Esophagus squamous epithelium (tissue), 5 donors: ENCODE measurements around the gene MGMT. TPM values are rescaled to one million over a fixed set of nuclear protein-coding genes. Genes with fewer than 3 reads are reported as not detected.

Experiments
- DNase-seq: peaks from one replicate; lab custom pipeline; 2025; lab: John Stamatoyannopoulos, UW
- H3K27ac ChIP-seq, 4 donors: fragments of 200-600 bp; sonication (generic); one replicate each; pipeline ENCODE4 v1.5.1; 2016 to 2019; ENCODE audit warnings: mild to moderate bottlenecking in 1 of 4
- H3K27me3 ChIP-seq, 4 donors: fragments of 200-600 bp; sonication (generic); 1 replicate in 3 of 4; 2 replicates in 1 of 4; pipeline versions ENCODE4 v1.5.1 to v1.6.0; 2017 to 2021; ENCODE audit warnings: antibody characterized with exemption in 1 of 4
- H3K36me3 ChIP-seq, 3 donors: fragments of 200-600 bp; sonication (generic); one replicate each; pipeline ENCODE4 v1.5.1; 2016 to 2019
- H3K4me1 ChIP-seq, 3 donors: fragments of 200-600 bp; sonication (generic); one replicate each; pipeline ENCODE4 v1.5.1; 2017 to 2019
- H3K4me3 ChIP-seq, 4 donors: fragments of 200-600 bp; sonication (generic); 1 replicate in 3 of 4; 2 replicates in 1 of 4; pipeline ENCODE4 v1.5.1; 2016 to 2019; ENCODE audit warnings: mild to moderate bottlenecking in 2 of 4, moderate library complexity in 1 of 4
- H3K9me3 ChIP-seq, 3 donors: fragments of 200-600 bp; sonication (generic); one replicate each; pipeline ENCODE4 v1.5.1; 2016 to 2019
- POLR2A ChIP-seq, 4 donors: fragments of 450-650 bp; IDR thresholded peaks; one replicate each; pipeline ENCODE4 v1.6.1; 2017; ENCODE audit warnings: antibody characterized with exemption in 4 of 4, mild to moderate bottlenecking in 4 of 4, moderate library complexity in 3 of 4
- WGBS, 2 donors: methylation state at CpG; one replicate each; pipeline ENCODE4 v1.1.5; 2018; 5-methylcytosine and 5-hydroxymethylcytosine counted together
- intact Hi-C: fragments of 100-400 bp; cut with DNase I; formaldehyde crosslinking; loops from one replicate; pipeline ENCODE4 v1.15.0; 2022
- total RNA-seq, 4 donors: library from RNA; depleted of rRNA; stranded (reverse); fragments of >200 nt; gene quantifications; one replicate each; pipeline ENCODE4 v1.1.0, GENCODE V29; 2016
- TF ChIP-seq, protein P1 (sequence below), 6 experiments: fragments of 450-650 bp in 4 of 6; fragments of 200-600 bp in 2 of 6; sonication (generic) in 2 of 6; IDR thresholded peaks; one replicate each; pipeline ENCODE4 v1.5.1; 2016 to 2019; ENCODE audit warnings: antibody characterized with exemption in 6 of 6, mild to moderate bottlenecking in 4 of 6, moderate library complexity in 4 of 6
- donor health status: DM: yes; HTN: yes; CAD: no.

Gene MGMT
- total RNA-seq, 4 donors from 2014 or later: 15.6 to 28.8 (median 18.4) TPM

DNA sequence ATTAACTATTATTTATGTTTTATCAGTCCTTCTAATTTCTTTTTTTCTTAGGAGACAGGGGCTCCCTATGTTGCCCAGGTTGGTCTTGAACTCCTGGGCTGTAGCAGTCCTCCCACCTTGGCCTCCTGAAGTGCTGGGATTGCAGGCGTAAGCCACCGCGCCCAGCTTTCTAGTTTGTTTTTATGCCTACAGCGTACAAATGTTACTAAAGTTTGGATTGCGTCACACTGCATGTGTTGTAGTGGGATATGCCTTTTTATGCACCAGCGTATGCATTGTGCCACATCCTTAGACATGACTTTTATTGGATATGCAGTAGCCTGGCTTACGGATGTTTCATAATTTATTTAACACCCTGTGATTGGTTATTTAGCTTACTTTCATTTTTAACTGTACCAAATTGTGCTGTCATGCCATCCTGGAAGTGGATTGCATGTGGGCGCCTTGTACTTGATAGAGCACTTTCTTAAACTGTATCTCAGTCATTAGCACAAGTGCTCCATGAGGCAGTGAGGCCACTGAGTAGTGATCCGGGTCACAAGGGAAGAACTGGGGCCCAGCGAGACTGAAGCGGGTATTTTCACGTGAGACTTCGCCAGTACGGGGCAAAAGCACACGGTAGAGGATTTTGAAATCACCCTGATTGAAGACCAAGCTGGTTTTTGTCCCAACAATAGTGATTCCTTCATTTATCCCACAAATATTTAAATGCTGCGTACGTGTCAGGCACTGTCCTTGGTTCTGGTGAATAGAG is 165.0 kb downstream of the MGMT start:
- WGBS, 2 donors: 80 to 88% methylated on average over 9 to 16 of the region's 17 CpGs
- DNase-seq: no peak
- no peaks in the 10 kb centered on the region for H3K36me3 ChIP-seq
- H3K9me3 ChIP-seq: peaks cover 0 to 15% (median 5%) of the 10 kb centered on the region in 3 donors
- no peak overlapping the region for H3K4me3 ChIP-seq
- no peaks in the 10 kb centered on the region for H3K27me3 ChIP-seq
- TF ChIP-seq, protein P1, sequence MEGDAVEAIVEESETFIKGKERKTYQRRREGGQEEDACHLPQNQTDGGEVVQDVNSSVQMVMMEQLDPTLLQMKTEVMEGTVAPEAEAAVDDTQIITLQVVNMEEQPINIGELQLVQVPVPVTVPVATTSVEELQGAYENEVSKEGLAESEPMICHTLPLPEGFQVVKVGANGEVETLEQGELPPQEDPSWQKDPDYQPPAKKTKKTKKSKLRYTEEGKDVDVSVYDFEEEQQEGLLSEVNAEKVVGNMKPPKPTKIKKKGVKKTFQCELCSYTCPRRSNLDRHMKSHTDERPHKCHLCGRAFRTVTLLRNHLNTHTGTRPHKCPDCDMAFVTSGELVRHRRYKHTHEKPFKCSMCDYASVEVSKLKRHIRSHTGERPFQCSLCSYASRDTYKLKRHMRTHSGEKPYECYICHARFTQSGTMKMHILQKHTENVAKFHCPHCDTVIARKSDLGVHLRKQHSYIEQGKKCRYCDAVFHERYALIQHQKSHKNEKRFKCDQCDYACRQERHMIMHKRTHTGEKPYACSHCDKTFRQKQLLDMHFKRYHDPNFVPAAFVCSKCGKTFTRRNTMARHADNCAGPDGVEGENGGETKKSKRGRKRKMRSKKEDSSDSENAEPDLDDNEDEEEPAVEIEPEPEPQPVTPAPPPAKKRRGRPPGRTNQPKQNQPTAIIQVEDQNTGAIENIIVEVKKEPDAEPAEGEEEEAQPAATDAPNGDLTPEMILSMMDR (IDR thresholded peaks at IDR 0.05): no peak
- no peak for TF ChIP-seq POLR2A (IDR thresholded peaks at IDR 0.05)
- H3K4me1 ChIP-seq: peaks cover 0 to 6% (median 0%) of the 10 kb centered on the region in 3 donors
- no peak overlapping the region for H3K27ac ChIP-seq
- intact Hi-C loops: no loop called here

DNA sequence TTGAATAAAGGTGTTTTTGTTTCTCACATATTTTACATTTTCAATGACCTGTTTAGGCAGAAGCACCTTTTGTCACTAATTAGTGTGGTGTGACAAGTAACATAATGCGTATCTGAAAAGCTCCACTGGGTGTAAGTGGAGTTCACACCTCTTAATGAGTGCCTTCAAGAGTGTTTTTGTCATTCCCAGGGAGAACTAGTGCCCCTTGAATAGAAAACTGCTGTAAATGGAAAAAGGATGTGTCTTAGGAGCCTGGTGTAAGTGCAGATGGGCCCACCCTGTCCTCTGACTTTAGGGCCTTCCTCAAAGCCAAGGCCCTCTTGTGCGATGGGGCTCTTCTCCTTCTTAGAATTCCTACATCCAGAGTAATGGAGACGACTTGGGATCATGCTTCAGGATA is 170.0 kb downstream of the MGMT start:
- Histone ChIP-seq H3K27me3 (no peaks in the 10 kb centered on the region), H3K4me3 (no peak overlapping the region), H3K4me1 (no peaks in the 10 kb centered on the region), H3K27ac (no peak overlapping the region), H3K36me3 (no peaks in the 10 kb centered on the region), H3K9me3 (peaks cover 0 to 15% (median 0%) of the 10 kb centered on the region in 3 donors)
- TF ChIP-seq, protein P1 (IDR thresholded peaks at IDR 0.05): no peak
- TF ChIP-seq POLR2A (IDR thresholded peaks at IDR 0.05): no peak
- 89 to 90% methylated on average over 3 of the region's 3 CpGs for WGBS, 2 donors
- no peak for DNase-seq
- intact Hi-C loops: no loop called here

- Histone ChIP-seq H3K27ac (no peak overlapping the region), H3K4me3 (no peak overlapping the region), H3K9me3 (peaks cover 0 to 15% (median 0%) of the 10 kb centered on the region in 3 donors), H3K27me3 (no peaks in the 10 kb centered on the region), H3K36me3 (no peaks in the 10 kb centered on the region), H3K4me1 (no peaks in the 10 kb centered on the region)
- DNase-seq: no peak
- intact Hi-C loops: no loop called here
- 87 to 94% methylated on average over 5 of the region's 5 CpGs for WGBS, 2 donors
- TF ChIP-seq, protein P1 (IDR thresholded peaks at IDR 0.05): no peak
- TF ChIP-seq POLR2A (IDR thresholded peaks at IDR 0.05): no peak
Measured at GRCh38 chr10:129637846-129638245, 170.8 kb downstream of the MGMT start.

DNA sequence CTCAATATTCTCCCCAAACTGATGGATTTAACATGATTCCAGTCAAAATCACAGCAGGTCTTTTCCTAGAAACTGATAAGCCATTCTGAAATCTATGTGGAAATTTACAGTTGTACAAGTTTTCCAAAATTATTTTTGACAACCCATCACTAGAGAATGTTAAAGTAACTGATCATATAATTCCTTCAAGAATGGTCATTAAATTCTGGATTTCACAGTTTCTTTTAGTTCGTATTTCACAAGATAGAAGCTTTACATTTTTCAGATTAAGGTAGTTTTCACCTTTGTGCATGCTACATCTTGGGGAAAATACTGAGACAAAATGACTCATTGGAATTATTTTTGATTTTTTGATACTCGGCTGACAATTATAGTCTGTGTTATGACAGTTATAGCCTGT is 174.3 kb downstream of the MGMT start:
- no peak for DNase-seq
- H3K27ac ChIP-seq: no peak overlapping the region
- no peak overlapping the region for H3K4me3 ChIP-seq
- H3K36me3 ChIP-seq: no peaks in the 10 kb centered on the region
- no peaks in the 10 kb centered on the region for H3K4me1 ChIP-seq
- H3K27me3 ChIP-seq: no peaks in the 10 kb centered on the region
- intact Hi-C loops: no loop called here
- H3K9me3 ChIP-seq: no peaks in the 10 kb centered on the region
- WGBS, 2 donors: 81 to 90% methylated on average over 2 of the region's 2 CpGs
- TF ChIP-seq, protein P1 (IDR thresholded peaks at IDR 0.05): no peak
- no peak for TF ChIP-seq POLR2A (IDR thresholded peaks at IDR 0.05)

DNA sequence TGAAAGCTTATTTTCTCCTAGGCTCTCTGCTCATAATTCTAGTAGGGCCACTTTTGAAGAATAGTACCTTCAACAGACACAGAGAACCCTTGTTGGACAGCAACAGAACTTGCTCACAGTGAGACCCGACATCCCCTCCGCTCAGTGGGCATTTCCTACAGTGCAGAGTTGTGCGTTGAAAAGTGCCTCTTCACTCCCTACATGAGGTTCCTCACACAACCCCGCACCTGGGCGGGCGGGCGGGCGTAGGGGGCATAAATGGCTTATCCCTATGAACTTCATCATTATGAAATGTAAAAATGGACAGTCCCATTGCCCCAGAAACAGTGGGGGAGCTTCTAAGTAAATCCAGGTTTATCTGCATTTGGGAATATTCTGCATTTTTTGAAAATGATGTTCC is 174.9 kb downstream of the MGMT start:
- Histone ChIP-seq H3K4me1 (no peaks in the 10 kb centered on the region), H3K27ac (no peak overlapping the region), H3K36me3 (no peaks in the 10 kb centered on the region), H3K9me3 (no peaks in the 10 kb centered on the region), H3K27me3 (no peaks in the 10 kb centered on the region), H3K4me3 (no peak overlapping the region)
- TF ChIP-seq, protein P1 (IDR thresholded peaks at IDR 0.05): no peak
- no peak for TF ChIP-seq POLR2A (IDR thresholded peaks at IDR 0.05)
- no peak for DNase-seq
- WGBS, 2 donors: 85 to 98% methylated on average over 7 to 8 of the region's 8 CpGs
- intact Hi-C loops: no loop called here
